CD4-positive, alpha-beta memory T cell (primary cell): ENCODE measurements around the gene AGBL2. TPM values are rescaled to one million over a fixed set of nuclear protein-coding genes. Genes with fewer than 3 reads are reported as not detected.

Source experiments
- CTCF ChIA-PET: fragments of 350-600 bp; sonication (Branson Sonifier 250); formaldehyde crosslinking; loops from one replicate; lab custom pipeline; 2021; ENCODE audit warnings: inconsistent platforms; ENCODE audit not compliant: partially characterized antibody; lab: Charles Lee
- POLR2A ChIA-PET: fragments of 350-600 bp; sonication (Branson Sonifier 250); formaldehyde crosslinking; loops from one replicate; lab custom pipeline; 2021; ENCODE audit not compliant: partially characterized antibody; lab: Charles Lee
- DNase-seq, 5 donors: peaks; one replicate each; pipeline versions ENCODE4 v3.0.0 to v3.0.0-alpha.2; 2020 to 2022; ENCODE audit warnings: mixed read lengths in 1 of 5
- H3K27ac ChIP-seq: one replicate; pipeline ENCODE4 v1.7.0; 2013; ENCODE audit warnings: low read depth, low read length
- H3K27me3 ChIP-seq: 2 replicates; pipeline ENCODE4 v1.7.0; 2013; ENCODE audit warnings: mild to moderate bottlenecking, low read length, moderate library complexity; ENCODE audit not compliant: insufficient read depth
- H3K36me3 ChIP-seq: 2 replicates; pipeline ENCODE4 v1.7.0; 2013; ENCODE audit warnings: mild to moderate bottlenecking, low read length, moderate library complexity; ENCODE audit not compliant: insufficient read depth
- H3K4me1 ChIP-seq: 2 replicates; pipeline ENCODE4 v1.7.0; 2013; ENCODE audit warnings: mild to moderate bottlenecking, low read length, moderate library complexity; ENCODE audit not compliant: insufficient read depth
- H3K4me3 ChIP-seq, 2 donors: one replicate each; pipeline ENCODE4 v1.7.0; 2013; ENCODE audit warnings: low read length in 2 of 2, mild to moderate bottlenecking in 1 of 2
- H3K9me3 ChIP-seq, 2 donors: one replicate each; pipeline ENCODE4 v1.7.0; 2013; ENCODE audit warnings: low read length in 2 of 2, control low read depth in 1 of 2; ENCODE audit not compliant: control insufficient read depth in 1 of 2
- H3K27ac Mint-ChIP-seq, 7 donors: one replicate each; pipeline ENCODE4 v1.8.0; 2020 to 2021; ENCODE audit warnings: mixed read lengths in 7 of 7, mild to moderate bottlenecking in 6 of 7, inconsistent platforms in 3 of 7, moderate library complexity in 3 of 7
- H3K27me3 Mint-ChIP-seq, 2 donors: one replicate each; pipeline ENCODE4 v1.8.0; 2020 to 2021; ENCODE audit warnings: mixed read lengths in 2 of 2
- H3K36me3 Mint-ChIP-seq, 2 donors: one replicate each; pipeline ENCODE4 v1.8.0; 2020 to 2021; ENCODE audit warnings: mixed read lengths in 2 of 2, inconsistent platforms in 1 of 2, mild to moderate bottlenecking in 1 of 2
- H3K4me1 Mint-ChIP-seq, 4 donors: one replicate each; pipeline ENCODE4 v1.8.0; 2020 to 2021; ENCODE audit warnings: mixed read lengths in 4 of 4, mild to moderate bottlenecking in 1 of 4
- H3K4me3 Mint-ChIP-seq, 8 donors: one replicate each; pipeline ENCODE4 v1.8.0; 2020 to 2021; ENCODE audit warnings: mixed read lengths in 8 of 8, mild to moderate bottlenecking in 7 of 8, moderate library complexity in 6 of 8, inconsistent platforms in 3 of 8
- H3K9me3 Mint-ChIP-seq, 8 donors: one replicate each; pipeline ENCODE4 v1.8.0; 2020 to 2021; ENCODE audit warnings: mixed read lengths in 8 of 8, mild to moderate bottlenecking in 5 of 8, inconsistent platforms in 3 of 8, moderate library complexity in 1 of 8
- intact Hi-C: fragments of 100-400 bp; cut with micrococcal nuclease; formaldehyde crosslinking; loops from one replicate; pipeline ENCODE4 v1.15.1; 2023
- polyA plus RNA-seq, 2 donors: library from polyadenylated mRNA; unstranded; fragments of 300-500 nt; fragmentation: Illumina TruSeq; gene quantifications; one replicate each; pipeline ENCODE4 v1.2.3, GENCODE V29; 2021
- total RNA-seq, 2 experiments: library from RNA; stranded (reverse); gene quantifications; one replicate each; pipeline ENCODE4 v1.2.3, GENCODE V29; 2021

Gene AGBL2
- total and polyA plus RNA-seq, 4 experiments from 2014 or later, result 1.6 to 8.1 (median 4.8) TPM

GRCh38 chr11:47731475-47731874, 16.3 kb upstream of the AGBL2 start:
- H3K4me3 Mint-ChIP-seq, result no peak overlapping the region
- peaks cover 43 to 78% of the 10 kb centered on the region in 2 donors for H3K36me3 Mint-ChIP-seq

GRCh38 chr11:47726878-47727514, 11.8 kb upstream of the AGBL2 start:
- H3K27ac ChIP-seq, result no peak overlapping the region
- Mint-ChIP-seq H3K36me3 (peaks cover 44 to 83% of the 10 kb centered on the region in 2 donors), H3K4me1 (peaks cover 1 to 6% (median 3%) of the 10 kb centered on the region in 4 donors), H3K27ac (no peak overlapping the region), H3K9me3 (no peaks in the 10 kb centered on the region), H3K4me3 (no peak overlapping the region), H3K27me3 (no peaks in the 10 kb centered on the region)
- H3K36me3 ChIP-seq, result peaks cover 70% of the 10 kb centered on the region
- POLR2A ChIA-PET, result interaction anchor here (0.9 kb wide), 1 partner anchor 40 kb away, joined by 3 read pairs; the partner anchor contains the start of gene FNBP4
- CTCF ChIA-PET, result interaction anchor here (0.8 kb wide), 1 partner anchor 353 kb away, joined by 3 read pairs; no protein-coding TSS in a partner anchor
- intact Hi-C loops, result no loop called here
- DNase-seq, result no peak
- H3K9me3 ChIP-seq, result no peaks in the 10 kb centered on the region
- H3K27me3 ChIP-seq, result no peaks in the 10 kb centered on the region
- no peak overlapping the region for H3K4me3 ChIP-seq
- no peaks in the 10 kb centered on the region for H3K4me1 ChIP-seq

More at GRCh38 chr11:47731475-47731874, 16.3 kb upstream of the AGBL2 start:
- Mint-ChIP-seq H3K27ac (peak overlapping the region; percentile 3 to 65 (median 44)), H3K27me3 (no peaks in the 10 kb centered on the region), H3K9me3 (no peaks in the 10 kb centered on the region), H3K4me1 (peaks cover 2 to 6% (median 4%) of the 10 kb centered on the region in 4 donors)
- Histone ChIP-seq H3K9me3 (no peaks in the 10 kb centered on the region), H3K4me1 (no peaks in the 10 kb centered on the region), H3K4me3 (no peak overlapping the region), H3K27me3 (no peaks in the 10 kb centered on the region), H3K36me3 (peaks cover 75% of the 10 kb centered on the region), H3K27ac (no peak overlapping the region)
- ChIA-PET POLR2A (interaction anchor here (1.0 to 1.4 kb wide), 3 partner anchors 9 to 16 kb away, joined by 3 to 4 read pairs (median 4); partner anchors contain the start of gene AGBL2), CTCF (no interaction called here)
- no peak for DNase-seq
- intact Hi-C loops, result no loop called here

GRCh38 chr11:47726118-47726442, 10.9 kb upstream of the AGBL2 start:
- peaks cover 67% of the 10 kb centered on the region for H3K36me3 ChIP-seq
- CTCF ChIA-PET, result interaction anchor here (1.1 kb wide), 1 partner anchor 19 kb away, joined by 3 read pairs; no protein-coding TSS in a partner anchor
- H3K4me1 Mint-ChIP-seq, result peaks cover 0 to 1% (median 0%) of the 10 kb centered on the region in 4 donors
- H3K4me3 Mint-ChIP-seq, result no peak overlapping the region
- no peaks in the 10 kb centered on the region for H3K9me3 ChIP-seq
- intact Hi-C loops, result no loop called here
- no peaks in the 10 kb centered on the region for H3K9me3 Mint-ChIP-seq
- no peaks in the 10 kb centered on the region for H3K4me1 ChIP-seq
- H3K27me3 Mint-ChIP-seq, result no peaks in the 10 kb centered on the region
- peak overlapping the region in 4 of 7 donors; percentile 21 to 77 (median 50) for H3K27ac Mint-ChIP-seq
- no peaks in the 10 kb centered on the region for H3K27me3 ChIP-seq
- DNase-seq, result no peak
- POLR2A ChIA-PET, result no interaction called here
- H3K27ac ChIP-seq, result no peak overlapping the region
- peaks cover 42 to 81% of the 10 kb centered on the region in 2 donors for H3K36me3 Mint-ChIP-seq
- no peak overlapping the region for H3K4me3 ChIP-seq

- no peaks in the 10 kb centered on the region for H3K9me3 Mint-ChIP-seq
- Histone ChIP-seq H3K4me3 (no peak overlapping the region), H3K36me3 (peaks cover 62% of the 10 kb centered on the region), H3K9me3 (no peaks in the 10 kb centered on the region), H3K27ac (no peak overlapping the region), H3K27me3 (no peaks in the 10 kb centered on the region), H3K4me1 (no peaks in the 10 kb centered on the region)
- H3K27me3 Mint-ChIP-seq, result no peaks in the 10 kb centered on the region
- DNase-seq, result no peak
- peaks cover 0 to 1% (median 0%) of the 10 kb centered on the region in 4 donors for H3K4me1 Mint-ChIP-seq
- ChIA-PET CTCF (interaction anchor here (1.1 to 1.4 kb wide), 2 partner anchors 12 to 19 kb away, joined by 3 read pairs; no protein-coding TSS in a partner anchor), POLR2A (no interaction called here)
- H3K4me3 Mint-ChIP-seq, result no peak overlapping the region
- H3K27ac Mint-ChIP-seq, result peak overlapping the region in 4 of 7 donors; percentile 21 to 77 (median 50)
- intact Hi-C loops, result no loop called here
- peaks cover 41 to 79% of the 10 kb centered on the region in 2 donors for H3K36me3 Mint-ChIP-seq
These were observed 10.4 kb upstream of the AGBL2 start for GRCh38 chr11:47725442-47726117.

- peaks cover 44 to 75% of the 10 kb centered on the region in 2 donors for H3K36me3 Mint-ChIP-seq
- H3K27ac Mint-ChIP-seq, result peak overlapping the region in 4 of 7 donors; percentile 53 to 68 (median 54)
- H3K27me3 ChIP-seq, result no peaks in the 10 kb centered on the region
- peaks cover 0 to 3% (median under 1%) of the 10 kb centered on the region in 4 donors for H3K4me1 Mint-ChIP-seq
- DNase-seq, result no peak
- no peak overlapping the region for H3K27ac ChIP-seq
- H3K4me3 ChIP-seq, result no peak overlapping the region
- intact Hi-C loops, result no loop called here
- no peaks in the 10 kb centered on the region for H3K27me3 Mint-ChIP-seq
- ChIA-PET POLR2A (interaction anchor here (1.2 kb wide), 1 partner anchor 9 kb away, joined by 5 read pairs; the partner anchor contains the start of gene AGBL2), CTCF (interaction anchor here (0.7 to 1.4 kb wide), 2 partner anchors 13 to 20 kb away, joined by 3 read pairs; no protein-coding TSS in a partner anchor)
- no peaks in the 10 kb centered on the region for H3K9me3 ChIP-seq
- H3K9me3 Mint-ChIP-seq, result no peaks in the 10 kb centered on the region
- no peak overlapping the region for H3K4me3 Mint-ChIP-seq
- H3K4me1 ChIP-seq, result no peaks in the 10 kb centered on the region
- H3K36me3 ChIP-seq, result peaks cover 59% of the 10 kb centered on the region
These were observed 9.0 kb upstream of the AGBL2 start for GRCh38 chr11:47724041-47724729.

GRCh38 chr11:47723041-47723440, 7.9 kb upstream of the AGBL2 start:
- POLR2A ChIA-PET, result interaction anchor here (1.2 to 1.4 kb wide), 2 partner anchors 8 to 130 kb away, joined by 4 to 5 read pairs; partner anchors contain the start of gene AGBL2
- no peak overlapping the region for H3K27ac ChIP-seq
- no peaks in the 10 kb centered on the region for H3K9me3 Mint-ChIP-seq
- CTCF ChIA-PET, result interaction anchor here (1.0 kb wide), 1 partner anchor 269 kb away, joined by 3 read pairs; no protein-coding TSS in a partner anchor
- peaks cover 41 to 72% of the 10 kb centered on the region in 2 donors for H3K36me3 Mint-ChIP-seq
- no peaks in the 10 kb centered on the region for H3K9me3 ChIP-seq
- no peak overlapping the region for H3K4me3 Mint-ChIP-seq
- peak overlapping the region in 3 of 7 donors; percentile 39 to 74 (median 65) for H3K27ac Mint-ChIP-seq
- no peaks in the 10 kb centered on the region for H3K4me1 ChIP-seq
- intact Hi-C loops, result no loop called here
- peaks cover 62% of the 10 kb centered on the region for H3K36me3 ChIP-seq
- no peak overlapping the region for H3K4me3 ChIP-seq
- no peaks in the 10 kb centered on the region for H3K27me3 ChIP-seq
- no peaks in the 10 kb centered on the region for H3K27me3 Mint-ChIP-seq
- DNase-seq, result no peak
- peaks cover 0 to 3% (median under 1%) of the 10 kb centered on the region in 4 donors for H3K4me1 Mint-ChIP-seq
